ENCODE measurements around the gene FAM98B. TPM values are rescaled to one million over a fixed set of nuclear protein-coding genes. Genes with fewer than 3 reads are reported as not detected.

FAM98B gene
- total RNA-seq, 2 experiments from 2014 or later, result 34.7 to 42.9 TPM

DNA sequence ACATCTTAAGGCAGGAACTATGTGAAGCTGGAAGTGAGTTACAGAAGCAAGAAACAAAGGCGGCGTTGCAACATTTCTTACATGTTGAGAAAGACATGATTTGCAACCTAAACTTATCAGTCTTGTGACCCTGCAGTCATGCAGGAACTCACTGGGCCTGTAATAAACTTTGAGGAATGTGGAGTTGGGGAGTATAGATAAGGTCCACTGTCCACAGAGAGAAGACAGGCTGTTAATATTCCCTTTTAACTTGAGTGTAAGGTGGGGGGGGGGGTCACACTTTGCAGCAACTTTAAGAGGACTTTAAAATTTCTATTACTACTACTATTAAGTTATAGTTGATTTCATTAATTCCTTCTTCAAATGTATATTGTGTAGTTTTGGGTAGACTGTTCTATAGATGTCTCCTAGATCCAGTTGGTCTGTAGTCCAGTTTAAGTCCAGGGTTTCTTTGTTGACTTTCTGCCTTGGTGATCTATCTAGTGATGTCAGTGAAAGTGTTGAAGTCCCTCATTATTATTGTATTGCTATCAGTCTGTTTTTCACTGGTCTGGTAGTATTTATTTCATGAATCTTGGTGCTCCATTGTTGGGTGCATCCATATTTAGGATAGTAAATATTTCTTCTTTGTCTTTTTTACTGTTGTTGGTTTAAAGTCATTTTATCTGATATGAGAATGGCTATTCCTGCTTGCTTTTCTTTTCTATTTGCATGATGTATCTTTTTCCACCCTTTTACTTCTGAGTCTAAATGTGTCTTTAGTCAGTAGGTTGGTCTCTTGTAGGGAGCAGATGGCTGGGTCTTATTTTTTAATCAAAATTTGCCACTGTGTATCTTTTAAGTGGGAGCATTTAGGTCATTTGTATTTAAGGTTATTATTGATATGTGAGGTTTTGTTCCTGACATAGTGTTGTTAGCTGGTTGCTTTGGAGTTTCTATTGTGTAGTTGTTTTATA lies 15.6 kb upstream of the FAM98B start:
- CTCF ChIA-PET, result interaction anchor here (0.7 to 4.3 kb wide), 2 partner anchors 252 to 281 kb away, joined by 3 to 29 read pairs; no protein-coding TSS in a partner anchor
- POLR2A ChIA-PET, result no interaction called here
- Mint-ChIP-seq H3K27ac (no peak overlapping the region), H3K27me3 (peaks cover 59% of the 10 kb centered on the region), H3K9me3 (no peaks in the 10 kb centered on the region), H3K4me1 (peaks cover 7% of the 10 kb centered on the region), H3K36me3 (ENCODE audit: low read depth) (no peaks in the 10 kb centered on the region), H3K4me3 (no peak overlapping the region)
- DNase-seq, result no peak

DNA sequence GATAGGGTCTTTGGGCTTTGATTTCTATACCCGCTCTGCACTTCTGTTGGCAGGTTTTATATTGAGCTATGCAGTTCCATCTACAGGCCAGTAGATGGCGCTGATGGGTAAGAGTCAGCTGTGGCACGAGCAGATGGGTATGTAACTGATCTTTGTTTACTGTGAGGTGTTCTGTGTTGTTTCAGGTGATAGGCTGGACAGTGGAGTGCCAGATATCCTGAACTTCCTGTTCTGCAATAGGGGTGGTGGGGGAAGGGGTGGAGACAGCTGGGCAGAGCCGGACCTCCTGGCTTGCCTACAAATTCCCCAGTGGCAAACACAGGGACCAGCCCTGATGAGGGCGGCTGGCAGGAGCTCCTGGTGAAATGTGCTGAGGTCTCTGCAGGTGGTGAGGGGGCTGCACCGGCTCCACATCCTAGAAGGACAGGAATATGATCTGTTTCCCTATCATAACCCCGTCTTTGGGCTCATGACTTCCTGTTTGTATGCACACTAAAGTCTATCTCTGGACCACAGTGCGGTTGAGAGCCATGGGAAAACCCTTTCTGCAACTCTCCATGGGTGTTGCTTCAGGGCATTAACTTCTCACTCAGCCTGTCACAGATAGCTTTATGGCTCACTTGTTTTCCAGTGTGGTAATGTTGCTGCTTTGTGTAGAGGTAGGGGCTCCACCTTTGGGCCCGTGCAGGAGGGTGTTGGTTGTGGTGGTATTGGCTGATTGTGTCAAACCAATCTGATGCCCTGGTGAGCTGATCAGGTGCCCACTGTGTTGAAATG lies 13.4 kb upstream of the FAM98B start:
- H3K27ac Mint-ChIP-seq, result peak overlapping the region; percentile 60
- peaks cover 7% of the 10 kb centered on the region for H3K4me1 Mint-ChIP-seq
- H3K27me3 Mint-ChIP-seq, result peaks cover 41% of the 10 kb centered on the region
- H3K4me3 Mint-ChIP-seq, result no peak overlapping the region
- CTCF ChIA-PET, result interaction anchor here (0.6 to 4.3 kb wide), 22 partner anchors 11 to 384 kb away, joined by 3 to 56 read pairs (median 5); partner anchors contain the start of gene FAM98B
- no peaks in the 10 kb centered on the region for H3K9me3 Mint-ChIP-seq
- H3K36me3 Mint-ChIP-seq (ENCODE audit: low read depth), result no peaks in the 10 kb centered on the region
- DNase-seq, result peak; percentile 66
- POLR2A ChIA-PET, result no interaction called here

DNA sequence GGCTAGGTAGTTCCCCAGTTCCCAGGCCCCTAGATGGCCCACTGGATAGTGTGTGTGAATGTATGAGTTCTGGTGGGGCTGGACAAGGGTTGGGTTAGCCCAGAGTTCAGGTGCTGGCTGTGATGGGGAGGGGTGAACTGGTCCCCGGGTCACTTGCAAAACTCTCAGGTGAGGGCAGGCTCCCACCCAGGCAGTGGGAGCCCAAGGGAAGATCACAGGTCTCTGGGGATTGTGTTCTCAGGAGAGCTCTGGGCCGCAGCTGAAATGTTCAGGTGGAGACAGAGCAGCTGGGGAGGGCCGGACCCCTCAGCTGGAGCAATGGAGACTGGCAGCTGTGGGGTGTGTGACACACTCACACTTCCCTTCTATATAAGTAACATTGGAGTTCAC lies 12.8 kb upstream of the FAM98B start:
- Mint-ChIP-seq H3K4me3 (no peak overlapping the region), H3K27ac (peak overlapping the region; percentile 57), H3K9me3 (no peaks in the 10 kb centered on the region), H3K4me1 (peaks cover 7% of the 10 kb centered on the region), H3K27me3 (peaks cover 35% of the 10 kb centered on the region), H3K36me3 (ENCODE audit: low read depth) (no peaks in the 10 kb centered on the region)
- ChIA-PET POLR2A (no interaction called here), CTCF (interaction anchor here (1.0 to 4.3 kb wide), 14 partner anchors 13 to 357 kb away, joined by 3 to 56 read pairs (median 6); partner anchors contain the start of gene FAM98B)
- DNase-seq, result no peak

DNA sequence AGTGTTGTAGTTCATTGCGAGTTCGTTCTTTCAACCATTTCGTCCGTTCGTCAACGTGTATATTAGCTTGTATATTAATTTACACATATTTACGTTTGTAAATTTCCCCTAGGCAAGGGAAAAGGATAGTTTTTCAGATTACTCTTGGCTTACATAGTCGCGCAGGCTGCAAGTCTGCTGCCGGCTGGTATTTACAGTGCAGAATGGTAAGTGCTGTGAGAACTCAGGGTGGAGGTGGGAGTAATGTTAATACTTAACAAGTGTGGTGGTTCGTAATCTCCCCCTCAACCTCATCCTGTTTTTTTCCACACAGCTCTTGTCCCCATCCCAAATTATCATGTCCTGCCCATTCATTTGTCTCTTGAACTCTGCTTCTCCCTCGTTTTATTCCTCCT lies 766 bp downstream of the FAM98B start:
- Mint-ChIP-seq H3K36me3 (ENCODE audit: low read depth) (peaks cover 13% of the 10 kb centered on the region), H3K4me1 (peaks cover 35% of the 10 kb centered on the region), H3K9me3 (no peaks in the 10 kb centered on the region), H3K4me3 (peak overlapping the region; percentile 99), H3K27me3 (peaks cover 13% of the 10 kb centered on the region), H3K27ac (peak overlapping the region; percentile 96)
- CTCF ChIA-PET, result interaction anchor here (0.8 to 3.0 kb wide), 15 partner anchors 9 to 244 kb away, joined by 3 to 17 read pairs (median 4); no protein-coding TSS in a partner anchor
- POLR2A ChIA-PET, result interaction anchor here (0.5 kb wide), 1 partner anchor 1463 kb away, joined by 4 read pairs; no protein-coding TSS in a partner anchor
- no peak for DNase-seq

DNA sequence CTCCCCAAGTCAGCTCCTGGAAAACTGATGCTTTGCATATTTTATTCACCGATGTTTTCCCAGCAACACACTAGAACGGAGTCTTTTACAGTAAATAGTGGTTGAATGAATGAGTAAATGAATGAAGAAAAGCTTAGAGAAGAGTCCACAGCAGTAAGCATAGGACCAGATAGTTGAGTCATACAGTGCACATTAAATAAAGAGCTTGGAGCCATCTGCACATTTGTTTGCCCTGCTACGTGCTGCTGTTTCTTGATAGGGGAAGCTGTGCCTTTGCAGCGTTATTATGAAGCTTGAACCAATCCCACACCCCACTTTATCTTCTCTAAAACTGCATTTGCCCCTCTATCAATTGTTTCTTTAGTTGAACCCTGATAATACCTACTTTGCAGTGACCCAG lies 1.2 kb downstream of the FAM98B start:
- DNase-seq, result no peak
- H3K9me3 Mint-ChIP-seq, result no peaks in the 10 kb centered on the region
- H3K27me3 Mint-ChIP-seq, result peaks cover 10% of the 10 kb centered on the region
- ChIA-PET POLR2A (interaction anchor here (0.5 to 0.6 kb wide), 2 partner anchors 204 to 1463 kb away, joined by 3 to 4 read pairs; no protein-coding TSS in a partner anchor), CTCF (interaction anchor here (0.8 to 3.0 kb wide), 12 partner anchors 9 to 244 kb away, joined by 3 to 17 read pairs (median 5); no protein-coding TSS in a partner anchor)
- peaks cover 13% of the 10 kb centered on the region for H3K36me3 Mint-ChIP-seq (ENCODE audit: low read depth)
- H3K27ac Mint-ChIP-seq, result peak overlapping the region; percentile 96
- peak overlapping the region; percentile 99 for H3K4me3 Mint-ChIP-seq
- H3K4me1 Mint-ChIP-seq, result peaks cover 38% of the 10 kb centered on the region

DNA sequence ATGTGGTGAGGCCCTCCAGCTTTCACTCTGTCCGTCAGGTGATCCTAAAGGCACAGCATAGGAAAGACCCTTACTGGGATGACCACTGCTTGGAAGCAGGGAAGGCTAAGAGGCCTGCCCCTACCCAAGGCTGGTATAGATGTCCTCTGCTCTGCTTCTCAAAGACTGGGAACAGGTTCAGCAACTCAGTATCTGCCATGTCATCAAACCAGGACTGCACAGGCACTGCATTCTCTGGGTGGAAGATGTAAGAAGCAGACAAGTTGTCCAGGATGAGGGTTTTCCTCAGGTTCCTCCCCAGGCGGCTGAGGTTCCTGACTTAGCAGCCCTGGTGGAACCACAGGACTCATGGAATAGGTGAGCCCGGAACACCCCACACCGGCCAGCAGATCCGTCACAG lies 4.7 kb downstream of the FAM98B start:
- Mint-ChIP-seq H3K4me1 (peaks cover 56% of the 10 kb centered on the region), H3K27me3 (no peaks in the 10 kb centered on the region), H3K9me3 (no peaks in the 10 kb centered on the region), H3K4me3 (no peak overlapping the region), H3K36me3 (ENCODE audit: low read depth) (peaks cover 13% of the 10 kb centered on the region), H3K27ac (no peak overlapping the region)
- ChIA-PET CTCF (interaction anchor here (1.1 to 2.7 kb wide), 4 partner anchors 18 to 241 kb away, joined by 3 to 9 read pairs (median 5); no protein-coding TSS in a partner anchor), POLR2A (no interaction called here)
- DNase-seq, result no peak

DNA sequence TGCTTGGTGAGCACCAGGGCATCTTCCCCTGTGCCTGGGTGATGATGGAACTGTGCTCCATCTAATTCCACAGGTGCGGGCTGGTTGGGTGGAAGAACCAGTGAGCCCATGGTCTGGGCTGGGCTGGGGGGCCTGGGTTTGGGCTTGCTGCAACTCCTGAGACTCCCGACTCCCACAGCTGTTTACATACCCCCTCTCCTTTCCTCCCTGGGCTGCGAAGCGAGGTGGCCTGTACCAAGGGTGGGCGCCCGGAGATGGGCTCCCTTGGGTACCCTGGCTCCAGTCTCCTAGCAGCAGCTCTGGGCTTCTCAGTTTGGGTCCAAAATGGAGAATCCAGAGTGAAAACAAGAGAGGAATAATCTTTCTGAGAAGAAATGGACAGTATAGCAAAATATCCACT lies 5.6 kb downstream of the FAM98B start:
- no peak overlapping the region for H3K4me3 Mint-ChIP-seq
- H3K4me1 Mint-ChIP-seq, result peaks cover 53% of the 10 kb centered on the region
- no peak for DNase-seq
- no peaks in the 10 kb centered on the region for H3K27me3 Mint-ChIP-seq
- ChIA-PET CTCF (interaction anchor here (1.1 to 2.7 kb wide), 3 partner anchors 18 to 240 kb away, joined by 3 to 9 read pairs (median 6); no protein-coding TSS in a partner anchor), POLR2A (no interaction called here)
- H3K9me3 Mint-ChIP-seq, result no peaks in the 10 kb centered on the region
- H3K27ac Mint-ChIP-seq, result no peak overlapping the region
- H3K36me3 Mint-ChIP-seq (ENCODE audit: low read depth), result peaks cover 13% of the 10 kb centered on the region

DNA sequence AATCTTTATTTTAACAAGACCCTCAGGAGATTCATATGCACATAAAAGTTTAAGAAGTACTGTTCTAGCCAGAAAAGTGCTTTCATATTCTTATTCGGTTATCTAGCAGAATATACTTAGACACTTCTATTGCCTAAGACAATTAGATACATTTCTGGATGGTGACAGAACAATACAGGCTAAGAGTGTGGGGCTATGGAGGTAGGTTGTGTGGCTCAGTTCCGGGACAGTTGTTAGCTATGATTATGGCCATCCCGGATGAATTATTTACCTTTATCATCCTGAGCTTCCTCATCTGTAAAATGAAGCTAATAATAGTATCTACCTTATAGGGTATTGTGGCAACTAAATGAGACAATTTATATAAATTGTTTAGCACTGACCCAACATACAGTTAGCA lies 6.6 kb downstream of the FAM98B start:
- no peaks in the 10 kb centered on the region for H3K9me3 Mint-ChIP-seq
- H3K4me1 Mint-ChIP-seq, result peaks cover 44% of the 10 kb centered on the region
- H3K27ac Mint-ChIP-seq, result no peak overlapping the region
- no peak for DNase-seq
- peaks cover 12% of the 10 kb centered on the region for H3K36me3 Mint-ChIP-seq (ENCODE audit: low read depth)
- no peak overlapping the region for H3K4me3 Mint-ChIP-seq
- POLR2A ChIA-PET, result no interaction called here
- H3K27me3 Mint-ChIP-seq, result no peaks in the 10 kb centered on the region
- CTCF ChIA-PET, result interaction anchor here (1.0 to 2.1 kb wide), 6 partner anchors 12 to 239 kb away, joined by 3 to 6 read pairs (median 4); no protein-coding TSS in a partner anchor

DNA sequence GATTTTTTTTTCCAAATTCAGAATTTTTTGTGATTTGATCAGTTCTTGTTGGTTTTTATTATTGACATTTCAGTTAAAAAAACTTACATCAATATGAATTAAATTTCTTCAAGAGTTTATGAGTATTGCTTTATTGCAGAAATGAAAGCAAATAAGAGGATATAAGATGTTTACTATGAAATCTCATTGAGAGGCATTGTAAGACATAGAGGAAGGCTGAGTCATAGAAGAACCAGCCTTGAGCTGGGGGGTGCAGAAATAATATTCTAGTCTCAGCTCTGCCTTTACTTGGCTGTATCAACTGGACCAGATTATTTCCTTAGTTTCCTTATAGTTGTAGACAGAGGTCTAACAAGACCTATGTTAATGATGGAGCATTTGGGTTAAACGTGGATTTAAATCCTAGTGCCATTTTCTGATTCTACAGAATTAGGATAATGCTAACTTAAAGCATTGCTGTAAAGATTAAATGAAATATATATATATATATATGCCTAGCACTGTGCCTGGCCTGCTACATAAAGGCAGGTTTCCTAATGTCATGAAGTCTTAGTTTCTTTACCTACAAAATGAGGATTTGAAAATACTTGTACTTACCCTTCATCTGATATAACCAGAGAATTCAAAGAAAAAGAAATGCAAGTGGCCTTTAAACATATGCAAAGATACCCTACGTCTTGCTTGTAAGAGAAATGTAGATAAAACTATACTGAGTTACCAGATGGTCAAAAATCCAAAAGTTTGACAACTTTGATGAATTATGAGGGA lies 7.3 kb downstream of the FAM98B start:
- no peak for DNase-seq
- Mint-ChIP-seq H3K36me3 (ENCODE audit: low read depth) (peaks cover 14% of the 10 kb centered on the region), H3K9me3 (no peaks in the 10 kb centered on the region), H3K27ac (no peak overlapping the region), H3K27me3 (no peaks in the 10 kb centered on the region), H3K4me1 (peaks cover 37% of the 10 kb centered on the region), H3K4me3 (no peak overlapping the region)
- ChIA-PET CTCF (interaction anchor here (1.0 to 1.5 kb wide), 5 partner anchors 11 to 238 kb away, joined by 3 to 5 read pairs (median 4); no protein-coding TSS in a partner anchor), POLR2A (no interaction called here)

DNA sequence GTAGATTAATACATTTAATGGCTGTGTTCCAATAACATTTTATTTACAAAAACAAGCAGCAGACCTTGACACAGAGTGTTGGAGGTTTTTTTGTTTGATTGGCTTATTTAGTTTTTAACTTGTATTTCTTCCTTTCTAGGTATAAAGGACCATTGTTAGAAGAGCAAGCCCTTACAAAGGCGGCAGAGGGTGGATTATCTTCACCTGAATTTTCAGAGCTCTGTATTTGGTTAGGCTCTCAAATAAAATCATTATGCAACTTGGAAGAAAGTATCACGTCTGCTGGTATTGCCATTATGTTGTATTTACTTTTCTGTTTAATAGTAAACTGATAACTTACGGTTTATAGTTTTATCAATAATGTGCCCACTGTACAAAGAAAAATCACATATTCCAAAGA lies 10.0 kb downstream of the FAM98B start:
- POLR2A ChIA-PET, result no interaction called here
- H3K4me1 Mint-ChIP-seq, result peaks cover 25% of the 10 kb centered on the region
- no peak overlapping the region for H3K27ac Mint-ChIP-seq

DNA sequence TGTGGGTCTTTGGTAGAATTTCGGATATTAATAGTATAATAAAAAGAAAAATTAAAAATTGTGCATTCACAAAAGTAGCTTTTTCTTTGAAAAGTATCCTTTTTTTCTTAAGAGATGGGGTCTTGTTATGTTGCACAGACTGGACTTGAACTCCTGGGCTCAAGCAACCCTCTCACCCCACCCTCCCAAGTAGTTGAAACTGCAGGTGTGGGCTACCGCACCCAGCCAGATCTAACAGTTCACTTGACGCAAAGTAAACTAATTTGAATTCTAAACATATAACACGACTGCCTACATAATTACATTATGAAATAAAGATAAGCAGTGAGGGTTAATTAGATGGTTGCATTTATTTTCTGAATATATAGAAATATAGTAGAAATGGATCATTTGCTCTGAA lies 10.7 kb downstream of the FAM98B start:
- peaks cover 8% of the 10 kb centered on the region for H3K36me3 Mint-ChIP-seq (ENCODE audit: low read depth)
- H3K27me3 Mint-ChIP-seq, result no peaks in the 10 kb centered on the region
- no peaks in the 10 kb centered on the region for H3K9me3 Mint-ChIP-seq
- H3K4me3 Mint-ChIP-seq, result no peak overlapping the region
- POLR2A ChIA-PET, result no interaction called here
- no peak for DNase-seq
- CTCF ChIA-PET, result interaction anchor here (1.2 to 2.1 kb wide), 3 partner anchors 10 to 235 kb away, joined by 3 to 7 read pairs (median 6); partner anchors contain the start of gene FAM98B
- H3K27ac Mint-ChIP-seq, result no peak overlapping the region
- peaks cover 21% of the 10 kb centered on the region for H3K4me1 Mint-ChIP-seq

More for the DNA sequence above, 10.0 kb downstream of the FAM98B start:
- Mint-ChIP-seq H3K36me3 (ENCODE audit: low read depth) (peaks cover 8% of the 10 kb centered on the region), H3K4me3 (no peak overlapping the region), H3K9me3 (no peaks in the 10 kb centered on the region), H3K27me3 (no peaks in the 10 kb centered on the region)
- CTCF ChIA-PET, result interaction anchor here (1.7 to 2.1 kb wide), 2 partner anchors 10 to 236 kb away, joined by 4 to 7 read pairs; partner anchors contain the start of gene FAM98B
- no peak for DNase-seq

All from activated CD4-positive, alpha-beta T cell treated with anti-CD3 and anti-CD28 coated beads, Interleukin-2, amount 10 ng/mL, durations not matched to agents 7 days and 5 days (primary cell).